Amygdala (tissue), 56 donors: ENCODE data around the gene CIDEB.

ENCODE experiments used
- DNase-seq, 56 donors: peaks; one replicate each; lab custom pipeline; 2025; lab: John Stamatoyannopoulos, UW

CIDEB gene

GRCh38 chr14:24292118-24292807 lies 15.5 kb downstream of the CIDEB start:
- no peak for DNase-seq

- no peak for DNase-seq
Measured at GRCh38 chr14:24291446-24292117, 16.2 kb downstream of the CIDEB start.

GRCh38 chr14:24290746-24291145 lies 17.0 kb downstream of the CIDEB start:
- DNase-seq = no peak

- DNase-seq = no peak
Measured at GRCh38 chr14:24289649-24290280, 18.0 kb downstream of the CIDEB start.

GRCh38 chr14:24286996-24287395 lies 20.8 kb downstream of the CIDEB start:
- DNase-seq = no peak

GRCh38 chr14:24285351-24285750 lies 22.4 kb downstream of the CIDEB start:
- DNase-seq = no peak

- DNase-seq = no peak
Measured at GRCh38 chr14:24284501-24285035, 23.2 kb downstream of the CIDEB start.

- DNase-seq = no peak
Measured at GRCh38 chr14:24283796-24284460, 23.8 kb downstream of the CIDEB start.

- DNase-seq = no peak
Measured at GRCh38 chr14:24282736-24283135, 25.0 kb downstream of the CIDEB start.

- DNase-seq = no peak
Measured at GRCh38 chr14:24281636-24282035, 26.1 kb downstream of the CIDEB start.

- no peak for DNase-seq
Measured at GRCh38 chr14:24280797-24281460, 26.8 kb downstream of the CIDEB start.

- DNase-seq = peak in 34 of 56 donors; percentile 7 to 65 (median 34)
Measured at GRCh38 chr14:24279301-24280186, 28.2 kb downstream of the CIDEB start.

- DNase-seq = no peak
Measured at GRCh38 chr14:24278424-24278823, 29.4 kb downstream of the CIDEB start.

GRCh38 chr14:24277606-24278321 lies 30.0 kb downstream of the CIDEB start:
- DNase-seq = peak in 9 of 56 donors; percentile 5 to 57 (median 12)

GRCh38 chr14:24277071-24277470 lies 30.7 kb downstream of the CIDEB start:
- no peak for DNase-seq

GRCh38 chr14:24274101-24274543 lies 33.7 kb downstream of the CIDEB start:
- peak in 1 of 56 donors; percentile 8 for DNase-seq

- no peak for DNase-seq
Measured at GRCh38 chr14:24273422-24273998, 34.3 kb downstream of the CIDEB start.

- DNase-seq = no peak
Measured at GRCh38 chr14:24272467-24272866, 35.3 kb downstream of the CIDEB start.
